ENCODE measurements around the gene COQ6.
"Not testable (repeated sequence)": the region's sequence is repeated elsewhere in the genome, so short reads cannot be mapped to it uniquely, and the experiment has no call there.

The COQ6 gene

DNA sequence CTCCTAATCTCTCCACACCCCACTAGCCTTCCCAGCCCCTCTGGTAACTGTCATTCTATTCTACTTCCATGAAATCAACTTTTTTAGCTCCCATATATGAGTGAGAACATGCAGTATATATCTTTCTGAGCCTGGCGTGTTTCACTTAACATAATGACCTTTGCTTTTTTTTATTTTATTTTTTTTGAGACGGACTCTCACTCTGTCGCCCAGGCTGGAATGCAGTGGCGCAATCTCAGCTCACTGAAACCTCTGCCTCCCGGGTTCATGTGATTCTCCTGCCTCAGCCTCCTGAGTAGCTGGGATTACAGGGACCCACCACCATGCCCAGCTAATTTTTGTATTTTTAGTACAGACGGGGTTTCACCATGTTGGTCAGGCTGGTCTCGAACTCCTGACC lies 38.6 kb downstream of the COQ6 start:
- DNase-seq: not testable (repeated sequence)

DNA sequence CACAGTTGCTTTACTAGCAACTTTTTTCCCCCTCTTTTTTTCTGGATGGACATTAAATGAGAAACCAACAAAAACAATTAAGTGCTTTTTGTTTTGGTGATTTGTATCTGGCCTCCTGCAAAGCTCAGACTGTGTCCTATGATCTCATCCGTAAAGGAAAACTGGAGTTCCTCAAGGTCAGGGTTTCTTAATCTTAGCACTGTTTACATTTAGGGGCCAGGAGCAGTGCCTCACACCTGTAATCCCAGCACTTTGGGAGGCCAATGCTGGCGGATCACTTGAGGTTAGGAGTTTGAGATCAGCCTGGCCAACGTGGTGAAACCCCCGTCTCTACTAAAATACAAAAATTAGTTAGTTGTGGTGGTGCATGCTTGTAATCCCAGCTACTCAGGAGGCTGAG lies 41.0 kb downstream of the COQ6 start:
- no peak for DNase-seq

- not testable (repeated sequence) for DNase-seq
Observed at GRCh38 chr14:73994926-73995325, 44.8 kb downstream of the COQ6 start.

DNA sequence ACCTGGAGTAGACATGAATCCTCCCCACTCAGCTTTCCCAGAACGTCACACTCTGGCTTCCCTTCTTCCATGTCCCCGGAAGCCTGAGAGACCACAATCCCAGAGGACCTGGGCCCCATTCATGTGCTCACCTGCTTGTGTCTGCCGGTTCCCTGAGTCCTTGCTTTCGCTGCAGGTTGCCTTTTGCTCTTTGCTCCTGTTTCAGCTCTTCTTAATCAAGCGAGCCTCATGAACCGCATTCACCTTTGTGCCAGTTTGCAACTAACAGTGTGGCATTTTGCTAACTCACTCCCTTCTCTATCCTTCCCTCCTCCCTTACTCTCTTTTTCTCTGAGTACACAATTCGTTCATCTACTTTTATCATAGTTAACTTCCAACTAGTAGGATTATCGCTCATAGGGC lies 45.9 kb downstream of the COQ6 start:
- DNase-seq: no peak

GRCh38 chr14:73996731-73997107 lies 46.6 kb downstream of the COQ6 start:
- DNase-seq: no peak

- no peak for DNase-seq
Observed at GRCh38 chr14:73997108-73997943, 47.2 kb downstream of the COQ6 start.

- DNase-seq: no peak
Observed at GRCh38 chr14:73997944-73998447, 47.9 kb downstream of the COQ6 start.

GRCh38 chr14:73998726-73999125 lies 48.6 kb downstream of the COQ6 start:
- no peak for DNase-seq

DNA sequence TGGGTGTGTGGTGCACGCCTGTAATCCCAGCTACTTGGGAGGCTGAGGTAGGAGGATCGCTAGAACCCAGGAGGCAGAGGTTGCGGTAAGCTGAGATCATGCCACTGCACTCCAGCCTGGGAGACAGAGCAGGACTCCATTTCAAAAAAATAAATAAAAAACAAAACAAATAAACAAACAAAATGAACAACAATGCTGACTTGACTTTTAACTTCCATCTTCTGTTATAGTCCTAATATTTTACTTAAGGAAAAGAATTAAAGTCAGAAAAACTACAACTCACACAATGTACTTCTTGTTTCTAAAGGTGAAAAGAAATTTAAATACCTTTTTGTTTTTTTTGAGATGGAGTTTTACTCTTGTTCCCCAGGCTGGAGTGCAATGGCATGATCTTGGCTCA lies 55.6 kb downstream of the COQ6 start:
- DNase-seq: not testable (repeated sequence)

- no peak for DNase-seq
Observed at GRCh38 chr14:74008843-74009499, 58.9 kb downstream of the COQ6 start.
